UCSD-AML1 (cell line): ENCODE data around the gene PTPN14.
"Not testable (repeated sequence)": the region's sequence is repeated elsewhere in the genome, so short reads cannot be mapped to it uniquely, and the experiment has no call there.

Source experiments
- DNase-seq: peaks from one replicate; lab custom pipeline; 2025; ENCODE audit not compliant: unreplicated experiment; lab: John Stamatoyannopoulos, UW

Gene PTPN14

GRCh38 chr1:214513394-214513793 lies 38.0 kb downstream of the PTPN14 start:
- DNase-seq: no peak

DNA sequence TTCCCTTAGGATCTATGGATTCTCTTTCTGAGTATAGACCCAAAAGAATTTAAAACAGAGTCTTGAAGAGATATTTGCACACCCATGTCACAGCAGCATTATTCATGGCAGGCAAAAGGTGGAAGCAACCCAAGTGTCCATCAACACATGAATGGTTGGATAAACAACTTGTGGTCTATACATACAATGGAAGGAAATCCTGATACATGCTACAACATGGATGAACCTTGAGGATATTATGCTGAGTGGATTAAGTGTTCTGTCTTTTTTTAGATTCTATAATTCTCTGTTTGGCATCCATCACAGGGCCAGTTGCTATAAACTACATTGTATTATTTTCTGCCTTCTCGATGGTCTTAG lies 39.8 kb downstream of the PTPN14 start:
- DNase-seq: no peak

GRCh38 chr1:214510914-214511638 lies 40.3 kb downstream of the PTPN14 start:
- no peak for DNase-seq

GRCh38 chr1:214510477-214510876 lies 40.9 kb downstream of the PTPN14 start:
- no peak for DNase-seq

DNA sequence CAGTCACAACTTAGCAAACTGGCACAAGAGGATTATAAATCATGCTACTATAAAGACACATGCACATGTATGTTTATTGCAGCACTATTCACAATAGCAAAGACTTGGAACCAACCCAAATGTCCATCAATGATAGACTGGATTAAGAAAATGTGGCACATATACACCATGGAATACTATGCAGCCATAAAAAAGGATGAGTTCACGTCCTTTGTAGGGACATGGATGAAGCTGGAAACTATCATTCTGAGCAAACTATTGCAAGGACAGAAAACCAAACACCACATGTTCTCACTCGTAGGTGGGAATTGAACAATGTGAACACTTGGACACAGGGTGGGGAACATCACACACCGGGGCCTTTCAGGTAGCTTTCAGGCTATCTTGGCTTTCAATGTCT lies 41.8 kb downstream of the PTPN14 start:
- DNase-seq: not testable (repeated sequence)

DNA sequence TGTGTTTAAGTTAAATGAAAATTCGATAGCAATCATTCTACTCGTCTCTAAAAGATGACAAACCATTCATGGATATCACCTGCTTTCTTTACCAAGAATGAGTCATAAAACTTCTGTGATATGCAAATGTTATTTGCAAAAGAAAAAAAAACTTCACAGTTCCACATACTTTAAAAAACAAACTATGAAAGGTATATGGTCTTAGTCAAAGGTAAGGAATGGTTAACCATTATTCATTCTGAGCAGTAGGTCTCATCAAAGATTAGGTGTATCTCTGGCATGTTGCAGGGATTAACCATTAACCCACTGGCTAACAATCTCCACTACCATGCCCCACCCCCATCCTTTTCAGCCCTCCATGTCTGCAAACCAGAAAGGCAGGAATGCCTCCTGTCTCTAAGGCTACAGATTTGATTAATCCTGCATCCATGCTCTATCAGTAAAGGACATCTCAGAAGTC lies 44.4 kb downstream of the PTPN14 start:
- DNase-seq: no peak

GRCh38 chr1:214505134-214505533 lies 46.3 kb downstream of the PTPN14 start:
- no peak for DNase-seq

DNA sequence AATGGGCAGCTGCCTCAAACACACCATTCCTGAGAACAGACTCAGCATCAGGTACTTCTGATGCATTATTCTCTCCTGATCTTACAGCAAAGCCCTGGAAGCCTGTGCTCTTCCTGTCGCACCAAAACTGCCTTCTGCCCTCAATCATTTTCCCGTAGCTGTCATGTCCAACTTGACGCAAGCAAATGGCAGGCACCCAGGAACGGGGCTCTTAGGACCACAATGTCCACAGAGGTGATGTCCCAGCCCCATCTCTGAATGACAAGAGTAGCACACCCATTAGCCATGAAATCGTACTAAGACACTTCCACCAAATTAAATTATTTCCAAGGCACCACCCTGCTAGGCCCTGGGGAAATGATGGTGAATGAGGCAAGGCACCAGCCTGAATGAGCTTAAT lies 47.1 kb downstream of the PTPN14 start:
- DNase-seq: no peak

GRCh38 chr1:214503553-214503952 lies 47.8 kb downstream of the PTPN14 start:
- no peak for DNase-seq

DNA sequence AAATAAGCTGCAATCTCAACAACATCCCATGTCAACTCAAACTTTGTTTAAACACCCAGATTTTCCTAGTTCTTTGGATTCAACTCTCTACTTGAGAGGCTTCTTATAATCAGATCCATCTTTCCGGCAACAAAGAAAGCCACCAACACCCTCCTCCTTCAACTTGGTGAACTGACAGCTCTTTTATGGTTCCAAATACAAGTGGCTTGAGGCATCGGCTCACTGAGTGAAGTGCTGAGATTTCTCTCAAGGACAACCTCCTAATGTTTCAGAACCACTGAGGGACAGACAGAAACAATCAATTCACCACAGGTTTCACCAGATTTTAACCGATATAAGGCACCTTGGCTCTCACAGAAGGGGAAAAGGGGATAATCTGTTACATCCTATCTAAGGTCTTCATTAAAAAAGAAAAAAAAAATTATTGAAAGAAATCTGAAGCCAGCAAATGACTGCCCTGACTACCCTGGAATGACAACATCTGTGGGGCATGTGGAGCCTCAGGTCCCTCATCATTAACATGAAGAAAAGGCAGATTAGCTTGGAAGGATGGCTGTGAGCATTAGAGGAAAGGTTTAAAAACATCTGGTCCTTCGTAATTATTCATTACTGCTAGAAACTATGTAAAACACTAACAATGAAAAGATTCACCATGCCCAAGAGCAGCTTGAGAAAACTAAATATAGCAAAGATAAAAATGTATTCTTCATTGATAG lies 50.9 kb downstream of the PTPN14 start:
- DNase-seq: no peak

GRCh38 chr1:214499732-214500131 lies 51.7 kb downstream of the PTPN14 start:
- no peak for DNase-seq

DNA sequence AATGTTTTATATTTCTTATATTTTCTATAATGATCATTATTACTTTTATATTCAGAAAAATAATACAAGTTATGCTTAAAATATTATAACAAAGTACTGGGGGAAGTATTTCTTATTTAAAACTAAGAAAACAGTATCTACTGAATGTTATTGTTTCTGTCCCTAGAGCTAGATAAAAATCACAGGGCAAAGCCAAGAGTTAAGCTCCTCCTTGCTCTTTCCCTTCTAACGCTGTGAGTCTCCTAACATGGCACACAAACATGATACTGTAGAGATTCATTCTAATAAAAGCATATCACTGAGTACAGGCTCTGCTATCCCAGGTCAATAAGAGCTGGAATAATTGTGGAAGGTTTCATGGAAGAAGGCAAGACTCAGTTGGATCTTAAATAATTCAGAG lies 53.4 kb downstream of the PTPN14 start:
- DNase-seq: no peak

GRCh38 chr1:214496126-214496525 lies 55.3 kb downstream of the PTPN14 start:
- no peak for DNase-seq

GRCh38 chr1:214494706-214495105 lies 56.7 kb downstream of the PTPN14 start:
- DNase-seq: no peak

DNA sequence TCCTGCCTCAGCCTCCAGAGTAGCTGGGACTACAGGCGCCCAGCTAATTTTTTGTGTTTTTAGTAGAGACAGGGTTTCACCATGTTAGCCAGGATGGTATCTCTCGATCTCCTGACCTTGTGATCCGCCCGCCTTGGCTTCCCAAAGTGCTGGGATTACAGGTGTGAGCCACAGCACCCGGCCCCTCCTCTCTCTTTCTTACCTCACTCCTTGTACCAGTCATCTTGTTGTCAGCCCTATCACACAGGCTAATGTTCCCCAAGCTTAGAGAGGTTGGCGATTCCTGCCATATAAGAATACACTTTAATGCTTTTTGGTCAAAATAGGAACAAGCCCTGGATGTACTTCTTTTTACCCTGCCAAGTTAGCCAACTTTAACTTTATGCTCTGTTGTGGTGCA lies 57.2 kb downstream of the PTPN14 start:
- DNase-seq: not testable (repeated sequence)

- DNase-seq: no peak
Observed at GRCh38 chr1:214493126-214493796, 58.1 kb downstream of the PTPN14 start.

DNA sequence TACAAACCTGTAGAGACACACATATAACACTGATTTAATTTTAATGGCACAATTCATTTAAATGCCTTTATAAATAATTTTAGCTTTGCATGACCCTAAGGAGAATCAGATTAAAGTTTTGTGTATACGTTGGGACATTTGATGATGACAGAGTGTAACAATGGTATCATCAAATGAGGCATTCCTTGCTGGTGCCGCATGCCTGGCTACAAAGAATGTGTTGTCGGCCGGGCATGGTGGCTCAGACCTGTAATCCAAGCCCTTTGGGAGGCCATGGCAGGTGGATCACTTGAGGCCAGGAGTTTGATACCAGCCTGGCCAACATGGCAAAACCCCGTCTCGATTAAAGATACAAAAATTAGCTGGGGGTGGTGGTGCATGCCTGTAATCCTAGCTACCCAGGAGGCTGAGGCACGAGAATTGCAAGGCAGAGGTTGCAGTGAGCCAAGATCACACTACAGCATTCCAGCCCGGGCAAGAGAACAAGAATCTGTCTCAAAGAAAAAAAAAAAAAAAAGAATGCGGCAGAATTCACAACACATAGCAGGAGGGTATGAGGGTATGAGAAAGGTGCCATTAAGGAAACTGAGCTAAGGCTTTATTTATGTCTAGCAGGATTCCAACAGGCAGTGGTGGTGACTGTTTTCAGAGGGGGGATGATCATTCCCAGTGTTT lies 58.9 kb downstream of the PTPN14 start:
- DNase-seq: no peak

DNA sequence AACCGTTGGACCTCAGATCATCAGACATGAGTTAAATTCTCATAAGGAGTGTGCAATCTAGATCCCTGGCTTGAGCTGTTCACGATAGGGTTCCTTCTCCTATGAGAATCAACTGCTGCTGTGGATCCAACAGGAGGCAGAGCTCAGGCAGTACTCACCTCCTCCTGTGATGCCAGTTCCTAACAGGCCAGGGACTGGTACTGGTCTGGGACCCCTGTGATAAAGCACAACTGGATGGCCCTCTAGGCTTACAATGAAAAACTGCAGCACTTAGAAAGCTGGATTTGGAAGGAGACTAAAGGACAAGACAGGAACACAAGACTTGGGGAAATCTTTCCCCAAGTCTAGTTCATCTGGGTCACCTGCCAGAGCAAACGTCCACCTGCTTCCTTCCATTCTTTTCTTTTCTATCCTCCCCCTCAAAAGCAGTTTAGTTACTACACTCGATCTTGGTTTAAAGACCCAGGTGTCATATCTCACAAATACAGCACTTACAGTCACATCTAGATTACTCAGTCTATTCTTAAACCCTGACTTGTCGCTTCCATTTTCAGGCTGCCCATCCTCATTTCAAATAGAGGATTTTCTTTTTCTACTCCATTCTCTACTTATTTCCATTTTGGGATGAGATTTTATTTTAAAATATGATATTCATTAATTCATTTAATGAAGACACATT lies 59.8 kb downstream of the PTPN14 start:
- DNase-seq: no peak

GRCh38 chr1:214485151-214485550 lies 66.3 kb downstream of the PTPN14 start:
- no peak for DNase-seq

- not testable (repeated sequence) for DNase-seq
Observed at GRCh38 chr1:214483180-214483579, 68.2 kb downstream of the PTPN14 start.
